Measurements from ENCODE around the gene ADAP1. TPM values are rescaled to one million over a fixed set of nuclear protein-coding genes. Genes with fewer than 3 reads are reported as not detected.

The ADAP1 gene
- total and polyA plus RNA-seq, 2 of the 13 experiments (the other 11 are each of a cell fraction or from before 2014, with no cell fraction given), result 10.5 to 24.6 TPM

DNA sequence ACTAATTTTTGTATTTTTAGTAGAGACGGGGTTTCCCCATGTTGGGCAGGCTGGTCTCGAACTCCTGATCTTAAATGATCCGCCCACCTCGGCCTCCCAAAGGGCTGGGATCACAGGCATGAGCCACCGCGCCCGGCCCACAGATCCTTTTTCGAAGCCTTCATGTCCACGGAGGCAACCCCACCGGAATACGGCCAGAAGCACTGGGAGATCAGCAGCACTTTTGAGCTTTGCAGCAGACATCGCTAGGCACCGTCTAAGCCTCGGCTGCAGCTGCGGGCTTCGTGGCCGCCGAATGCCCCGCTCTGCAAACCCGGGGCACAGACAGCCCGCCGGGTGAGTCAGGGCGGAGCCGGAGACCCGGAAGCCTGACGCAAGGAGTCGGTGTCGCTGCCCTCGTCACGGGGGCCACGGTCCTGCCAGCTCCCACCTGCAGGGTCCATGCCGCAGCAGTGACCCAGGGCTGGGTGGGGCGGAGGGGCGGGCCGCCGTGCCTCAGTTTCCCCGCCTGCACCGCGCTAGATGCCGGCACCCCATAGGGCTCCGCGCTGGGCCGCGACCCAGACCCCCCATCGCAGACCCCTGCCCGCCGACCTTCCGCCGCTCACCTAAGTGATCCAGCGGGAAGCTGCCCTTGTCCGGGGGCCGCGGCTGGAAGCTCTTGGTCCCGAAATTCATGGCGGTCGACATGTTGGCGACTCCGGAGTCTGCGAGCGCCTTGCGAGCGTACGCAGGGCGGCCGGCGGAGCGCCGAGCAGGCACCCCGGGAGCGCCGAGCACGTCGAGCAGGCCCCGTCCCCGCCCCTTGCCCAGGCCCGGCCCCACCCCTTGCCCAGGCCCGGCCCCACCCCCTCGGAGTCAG is 20.6 kb upstream of the ADAP1 start, which contains the start of gene COX19:
Gene COX19 (minus strand): TSS at position 730 of the 862 bp plus-strand sequence. CDS start 40 bp downstream, at position 690.
- no peak within 1 kb of the TSS for H2AFZ ChIP-seq (ENCODE audit: low read length)
- ChIA-PET POLR2A (interaction anchor here (0.9 to 8.6 kb wide), 11 partner anchors 8 to 196 kb away, joined by 3 to 292 read pairs (median 28); partner anchors contain the start of gene CYP2W1), CTCF (ENCODE audit: low intra/inter-chr PET ratio, low total read pairs) (interaction anchor here (2.5 kb wide), 1 partner anchor 18 kb away, joined by 7 read pairs; no protein-coding TSS in a partner anchor)
- intact Hi-C loops (cut with micrococcal nuclease; ENCODE audit: unreplicated experiment), result no loop called here
- in situ Hi-C loops (cut with HindIII; ENCODE audit: extremely low pct_ligation_motif_present, low pct_unique_long_range_greater_than_20kb), result no loop called here
- peaks cover 5% of the 10 kb centered on the region; the same call in 1 of the 2 replicates for H4K20me1 ChIP-seq (ENCODE audit: insufficient read depth, low read length)
- WGBS (ENCODE audit: low lambda C conversion rate), result 1% methylated on average over 11 of the region's 78 CpGs
- peaks cover 69% of the 10 kb centered on the region for H3K79me2 ChIP-seq (ENCODE audit: insufficient read depth, low read length)
- peak; percentile 44 for ATAC-seq
- TSS peak; percentile 42 for BruUV-seq (replicated peaks)
- peak within 1 kb of the TSS; percentile 98 for H3K4me2 ChIP-seq (ENCODE audit: low read depth, low read length)
- H3K9ac ChIP-seq (ENCODE audit: insufficient read depth, low read depth, low read length), result peak within 1 kb of the TSS; percentile 97
- peaks cover 13% of the 10 kb centered on the region in 2 experiments for H3K36me3 ChIP-seq (replicated peaks in 1 of 2; ENCODE audit: control insufficient read depth in 1 of 2, insufficient read depth in 2 of 2, low read length in 2 of 2)
- no peaks in the 10 kb centered on the region for H3K9me3 ChIP-seq (ENCODE audit: low read length)
- peaks cover 71% of the 10 kb centered on the region for H3K4me1 ChIP-seq (ENCODE audit: insufficient read depth, low read length)
- H3K4me3 ChIP-seq (replicated peaks in 1 of 3; ENCODE audit: insufficient read depth in 1 of 3, low read depth in 2 of 3, low read length in 3 of 3), result peak within 1 kb of the TSS; percentile 85 to 100 (median 98)
- H3K27ac ChIP-seq (ENCODE audit: extremely low read length, insufficient read depth, low read length), result peak within 1 kb of the TSS; percentile 100
- FAIRE-seq, result no peak
- H3K27me3 ChIP-seq (ENCODE audit: control insufficient read depth in 1 of 2, insufficient read depth in 2 of 2, low read length in 2 of 2), result no peaks in the 10 kb centered on the region; a peak in 1 of 5 replicates
- DNase-seq (ENCODE audit: low spot score), result peak; percentile 75
- peak; percentile 92 for TF ChIP-seq ZNF343 (CRISPR knock-in tag; IDR thresholded peaks at IDR 0.05)
- TF ChIP-seq ZSCAN12 (CRISPR knock-in tag; IDR thresholded peaks at IDR 0.05), result 0 out of 2 replicates have a peak, but pooled peaks have one; percentile 9
- TF ChIP-seq, protein P1, sequence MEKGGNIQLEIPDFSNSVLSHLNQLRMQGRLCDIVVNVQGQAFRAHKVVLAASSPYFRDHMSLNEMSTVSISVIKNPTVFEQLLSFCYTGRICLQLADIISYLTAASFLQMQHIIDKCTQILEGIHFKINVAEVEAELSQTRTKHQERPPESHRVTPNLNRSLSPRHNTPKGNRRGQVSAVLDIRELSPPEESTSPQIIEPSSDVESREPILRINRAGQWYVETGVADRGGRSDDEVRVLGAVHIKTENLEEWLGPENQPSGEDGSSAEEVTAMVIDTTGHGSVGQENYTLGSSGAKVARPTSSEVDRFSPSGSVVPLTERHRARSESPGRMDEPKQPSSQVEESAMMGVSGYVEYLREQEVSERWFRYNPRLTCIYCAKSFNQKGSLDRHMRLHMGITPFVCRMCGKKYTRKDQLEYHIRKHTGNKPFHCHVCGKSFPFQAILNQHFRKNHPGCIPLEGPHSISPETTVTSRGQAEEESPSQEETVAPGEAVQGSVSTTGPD (CRISPR knock-in tag; IDR thresholded peaks at IDR 0.05), result no peak
- TF ChIP-seq SP1 (IDR thresholded peaks at IDR 0.05), result no peak
- TF ChIP-seq SP1 (CRISPR knock-in tag; IDR thresholded peaks at IDR 0.05), result peak; percentile 91
- TF ChIP-seq ZNF329 (CRISPR knock-in tag; IDR thresholded peaks at IDR 0.05; ENCODE audit: low read depth), result peak; percentile 45; the same call in 1 of the 2 replicates
- 0 out of 4 replicates have a peak, but pooled peaks of 1 of the 2 experiments have one; percentile 43 for TF ChIP-seq EP300 (IDR thresholded peaks at IDR 0.05; ENCODE audit: low read depth in 2 of 2, low read length in 2 of 2)
- no peak for TF ChIP-seq EP300 (CRISPR knock-in tag; IDR thresholded peaks at IDR 0.05; ENCODE audit: borderline replicate concordance)
- TF ChIP-seq, protein P2, sequence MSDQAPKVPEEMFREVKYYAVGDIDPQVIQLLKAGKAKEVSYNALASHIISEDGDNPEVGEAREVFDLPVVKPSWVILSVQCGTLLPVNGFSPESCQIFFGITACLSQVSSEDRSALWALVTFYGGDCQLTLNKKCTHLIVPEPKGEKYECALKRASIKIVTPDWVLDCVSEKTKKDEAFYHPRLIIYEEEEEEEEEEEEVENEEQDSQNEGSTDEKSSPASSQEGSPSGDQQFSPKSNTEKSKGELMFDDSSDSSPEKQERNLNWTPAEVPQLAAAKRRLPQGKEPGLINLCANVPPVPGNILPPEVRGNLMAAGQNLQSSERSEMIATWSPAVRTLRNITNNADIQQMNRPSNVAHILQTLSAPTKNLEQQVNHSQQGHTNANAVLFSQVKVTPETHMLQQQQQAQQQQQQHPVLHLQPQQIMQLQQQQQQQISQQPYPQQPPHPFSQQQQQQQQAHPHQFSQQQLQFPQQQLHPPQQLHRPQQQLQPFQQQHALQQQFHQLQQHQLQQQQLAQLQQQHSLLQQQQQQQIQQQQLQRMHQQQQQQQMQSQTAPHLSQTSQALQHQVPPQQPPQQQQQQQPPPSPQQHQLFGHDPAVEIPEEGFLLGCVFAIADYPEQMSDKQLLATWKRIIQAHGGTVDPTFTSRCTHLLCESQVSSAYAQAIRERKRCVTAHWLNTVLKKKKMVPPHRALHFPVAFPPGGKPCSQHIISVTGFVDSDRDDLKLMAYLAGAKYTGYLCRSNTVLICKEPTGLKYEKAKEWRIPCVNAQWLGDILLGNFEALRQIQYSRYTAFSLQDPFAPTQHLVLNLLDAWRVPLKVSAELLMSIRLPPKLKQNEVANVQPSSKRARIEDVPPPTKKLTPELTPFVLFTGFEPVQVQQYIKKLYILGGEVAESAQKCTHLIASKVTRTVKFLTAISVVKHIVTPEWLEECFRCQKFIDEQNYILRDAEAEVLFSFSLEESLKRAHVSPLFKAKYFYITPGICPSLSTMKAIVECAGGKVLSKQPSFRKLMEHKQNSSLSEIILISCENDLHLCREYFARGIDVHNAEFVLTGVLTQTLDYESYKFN (CRISPR knock-in tag; conservative IDR thresholded peaks at IDR 0.05), result peak; percentile 37; the same call in 1 of the 2 replicates
- 0 out of 2 replicates have a peak, but pooled peaks have one; percentile 46 for TF ChIP-seq NFE2L1 (CRISPR knock-in tag; IDR thresholded peaks at IDR 0.05; ENCODE audit: borderline replicate concordance)
- TF ChIP-seq NFIB (CRISPR knock-in tag; IDR thresholded peaks at IDR 0.05; ENCODE audit: borderline replicate concordance), result no peak
- peak; percentile 48; the same call in 1 of the 2 replicates for TF ChIP-seq NKX3-1 (CRISPR knock-in tag; IDR thresholded peaks at IDR 0.05)
- no peak for TF ChIP-seq KDM6A (CRISPR knock-in tag; IDR thresholded peaks at IDR 0.05; ENCODE audit: low read depth)
- TF ChIP-seq MIER3 (CRISPR knock-in tag; IDR thresholded peaks at IDR 0.05; ENCODE audit: borderline replicate concordance), result peak; percentile 78
- peak; percentile 65; the same call in 1 of the 2 replicates for TF ChIP-seq ZNF558 (CRISPR knock-in tag; IDR thresholded peaks at IDR 0.05; ENCODE audit: borderline replicate concordance)
- peak; percentile 89; the same call in 1 of the 2 replicates for TF ChIP-seq KLF12 (CRISPR knock-in tag; IDR thresholded peaks at IDR 0.05; ENCODE audit: borderline replicate concordance)
